Cardiac muscle cell (in vitro differentiated cells and primary cell): ENCODE data around the gene MRTO4. TPM values are rescaled to one million over a fixed set of nuclear protein-coding genes. Genes with fewer than 3 reads are reported as not detected.

Source experiments
- DNase-seq, 2 donors: peaks; one replicate each; pipeline versions ENCODE4 v3.0.0 to v3.0.0-alpha.2; 2010 to 2017; ENCODE audit warnings: low read depth in 1 of 2, low spot score in 1 of 2
- H3K27ac ChIP-seq: fragments of 200-600 bp; sonication (generic); 2 replicates; pipeline ENCODE4 v1.5.1; 2016
- H3K27me3 ChIP-seq: fragments of 200-600 bp; sonication (generic); 2 replicates; pipeline ENCODE4 v1.6.0; 2016; ENCODE audit warnings: control low read depth
- H3K36me3 ChIP-seq: fragments of 200-600 bp; sonication (generic); 2 replicates; pipeline ENCODE4 v1.5.1; 2016; ENCODE audit warnings: control low read depth
- H3K4me1 ChIP-seq: fragments of 200-600 bp; sonication (generic); 2 replicates; pipeline ENCODE4 v1.8.1; 2017; ENCODE audit warnings: low read depth, mild to moderate bottlenecking, mixed run types
- H3K4me3 ChIP-seq: fragments of 200-600 bp; sonication (generic); 2 replicates; pipeline ENCODE4 v1.5.1; 2016; ENCODE audit warnings: mild to moderate bottlenecking
- H3K9me3 ChIP-seq: fragments of 200-600 bp; sonication (generic); 2 replicates; pipeline ENCODE4 v1.5.1; 2017; ENCODE audit warnings: low read depth, mild to moderate bottlenecking, control low read depth
- polyA plus RNA-seq: library from polyadenylated mRNA; unstranded; fragments of >200 nt; fragmentation: Nextera tagmentation; extraction: Ambion mirVana; gene quantifications from 2 replicates; pipeline ENCODE4 v1.2.1, GENCODE V29; 2016
- total RNA-seq: library from RNA; depleted of rRNA; stranded (reverse); fragments of >200 nt; gene quantifications from 2 replicates; pipeline ENCODE4 v1.2.3, GENCODE V29; 2016
- TF ChIP-seq, protein P1 (sequence below): IDR thresholded peaks from 2 replicates; pipeline ENCODE4 v1.5.1; 2012; ENCODE audit warnings: low read depth, mild to moderate bottlenecking, low read length

Gene MRTO4
- total and polyA plus RNA-seq, 2 experiments from 2014 or later, result 21.3 to 33.6 TPM

DNA sequence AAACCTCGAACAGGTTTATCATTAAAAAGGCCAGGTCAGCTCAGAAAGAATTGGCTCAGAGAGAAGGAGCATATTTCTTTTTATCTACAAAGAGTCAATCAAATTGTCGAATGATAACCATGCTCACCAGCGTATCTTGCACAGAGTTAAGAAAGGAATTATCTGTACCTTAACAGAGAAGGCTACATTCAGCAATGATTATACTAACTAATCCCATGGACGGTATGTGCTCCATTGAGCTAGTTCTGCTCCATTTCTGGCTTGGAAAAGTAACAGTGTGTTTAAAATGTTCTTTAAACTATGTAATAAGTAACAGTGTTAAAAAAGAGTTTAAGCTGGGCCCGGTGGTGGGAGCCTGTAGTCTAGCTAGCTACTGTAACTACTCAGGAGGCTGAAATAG, 45.8 kb upstream of the MRTO4 start:
- H3K4me1 ChIP-seq, result peaks cover 39% of the 10 kb centered on the region
- H3K27me3 ChIP-seq, result no peaks in the 10 kb centered on the region
- no peak for DNase-seq
- H3K4me3 ChIP-seq, result no peak overlapping the region
- TF ChIP-seq, protein P1, sequence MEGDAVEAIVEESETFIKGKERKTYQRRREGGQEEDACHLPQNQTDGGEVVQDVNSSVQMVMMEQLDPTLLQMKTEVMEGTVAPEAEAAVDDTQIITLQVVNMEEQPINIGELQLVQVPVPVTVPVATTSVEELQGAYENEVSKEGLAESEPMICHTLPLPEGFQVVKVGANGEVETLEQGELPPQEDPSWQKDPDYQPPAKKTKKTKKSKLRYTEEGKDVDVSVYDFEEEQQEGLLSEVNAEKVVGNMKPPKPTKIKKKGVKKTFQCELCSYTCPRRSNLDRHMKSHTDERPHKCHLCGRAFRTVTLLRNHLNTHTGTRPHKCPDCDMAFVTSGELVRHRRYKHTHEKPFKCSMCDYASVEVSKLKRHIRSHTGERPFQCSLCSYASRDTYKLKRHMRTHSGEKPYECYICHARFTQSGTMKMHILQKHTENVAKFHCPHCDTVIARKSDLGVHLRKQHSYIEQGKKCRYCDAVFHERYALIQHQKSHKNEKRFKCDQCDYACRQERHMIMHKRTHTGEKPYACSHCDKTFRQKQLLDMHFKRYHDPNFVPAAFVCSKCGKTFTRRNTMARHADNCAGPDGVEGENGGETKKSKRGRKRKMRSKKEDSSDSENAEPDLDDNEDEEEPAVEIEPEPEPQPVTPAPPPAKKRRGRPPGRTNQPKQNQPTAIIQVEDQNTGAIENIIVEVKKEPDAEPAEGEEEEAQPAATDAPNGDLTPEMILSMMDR, result no peak
- H3K36me3 ChIP-seq, result peaks cover under 1% of the 10 kb centered on the region
- no peaks in the 10 kb centered on the region for H3K9me3 ChIP-seq
- peak overlapping the region; percentile 52 for H3K27ac ChIP-seq

DNA sequence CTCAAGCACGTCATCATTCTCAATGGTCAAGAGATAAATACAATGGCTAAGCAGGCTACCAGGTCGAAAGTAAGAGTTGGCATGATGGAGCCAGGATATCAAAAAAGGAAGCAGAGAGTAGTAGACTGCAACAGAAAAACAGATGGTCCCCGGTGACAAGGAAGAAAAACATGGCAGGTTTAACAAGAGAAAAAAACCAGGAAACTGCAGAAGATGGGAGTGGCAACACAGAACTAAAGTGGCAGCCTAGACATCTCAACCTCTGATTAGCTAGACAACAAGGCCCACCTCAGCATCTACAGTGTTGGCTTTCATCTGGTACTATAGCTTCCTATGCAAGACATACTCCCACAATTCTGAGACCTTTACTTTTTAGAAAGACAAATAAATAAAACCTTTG, 44.7 kb upstream of the MRTO4 start:
- no peak for DNase-seq
- Histone ChIP-seq H3K36me3 (no peaks in the 10 kb centered on the region), H3K4me1 (peaks cover 43% of the 10 kb centered on the region), H3K27me3 (no peaks in the 10 kb centered on the region), H3K4me3 (no peak overlapping the region), H3K9me3 (no peaks in the 10 kb centered on the region), H3K27ac (peak overlapping the region; percentile 52)
- TF ChIP-seq, protein P1, result no peak

DNA sequence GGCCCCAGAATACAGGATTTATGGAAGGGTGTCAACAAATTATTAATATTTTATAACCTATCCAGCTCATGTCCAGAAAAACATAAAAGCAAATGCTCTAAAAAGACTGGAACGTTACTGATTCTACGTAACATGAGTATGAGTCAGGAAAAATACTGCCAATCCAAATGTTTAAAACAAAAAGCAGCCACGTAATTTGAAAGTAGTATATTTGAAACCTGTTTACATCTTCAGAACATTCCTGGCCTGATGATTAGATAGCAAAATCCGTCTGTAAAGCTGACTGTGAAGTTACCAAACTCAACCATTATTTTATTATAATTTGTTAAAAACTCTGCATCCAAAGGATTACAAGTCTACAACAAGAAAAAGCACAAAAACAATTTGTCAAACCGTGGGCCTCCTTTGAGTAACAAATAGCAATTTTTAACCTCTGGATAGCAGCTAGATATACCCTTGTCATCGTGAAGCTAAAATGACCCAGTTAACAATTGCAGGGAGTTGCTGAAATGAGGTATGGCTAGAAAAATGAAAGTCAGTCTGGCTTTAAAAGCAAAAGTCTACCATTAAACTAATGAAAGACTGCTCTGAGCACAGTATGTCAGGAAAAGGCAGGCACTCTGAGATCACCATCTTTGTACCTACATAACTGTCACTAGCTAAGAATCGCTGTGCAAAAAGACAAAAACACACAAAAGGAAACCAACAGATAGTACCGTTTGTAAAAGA, 42.7 kb upstream of the MRTO4 start:
- Histone ChIP-seq H3K4me1 (peaks cover 39% of the 10 kb centered on the region), H3K27ac (peak overlapping the region; percentile 90), H3K36me3 (no peaks in the 10 kb centered on the region), H3K4me3 (peak overlapping the region; percentile 66), H3K27me3 (no peaks in the 10 kb centered on the region), H3K9me3 (no peaks in the 10 kb centered on the region)
- peak in 1 of 2 donors; percentile 49 for DNase-seq
- TF ChIP-seq, protein P1, result no peak

DNA sequence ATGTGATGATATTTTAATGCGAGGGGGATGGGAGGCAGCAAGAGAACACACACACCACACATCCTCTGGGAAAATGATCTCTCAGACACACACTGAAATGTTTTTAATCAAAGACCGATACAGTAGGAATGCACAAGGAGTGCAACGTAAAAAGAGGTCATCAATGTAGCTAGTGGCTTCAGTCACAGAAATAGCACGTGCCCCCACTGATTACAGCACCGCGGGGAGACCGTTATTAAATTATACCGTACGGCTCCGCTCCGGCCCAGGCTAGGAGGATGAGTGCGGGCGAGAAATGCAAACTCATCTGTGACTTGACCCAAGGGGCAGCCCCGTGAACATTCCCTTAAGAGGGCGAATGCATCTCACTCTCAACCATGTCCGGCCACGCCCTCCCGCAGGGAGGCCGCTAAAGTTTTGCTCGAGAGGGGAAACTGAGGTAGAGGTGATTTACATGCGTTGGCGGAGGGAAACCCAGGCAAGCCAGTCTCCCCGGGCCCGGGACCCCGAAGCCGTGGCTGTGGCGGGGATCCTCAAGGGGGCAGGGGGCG, 42.1 kb upstream of the MRTO4 start:
- Histone ChIP-seq H3K27ac (peak overlapping the region; percentile 90), H3K36me3 (no peaks in the 10 kb centered on the region), H3K4me1 (peaks cover 39% of the 10 kb centered on the region), H3K4me3 (peak overlapping the region; percentile 66), H3K27me3 (no peaks in the 10 kb centered on the region), H3K9me3 (no peaks in the 10 kb centered on the region)
- peak; percentile 49 to 59 for DNase-seq
- TF ChIP-seq, protein P1, result no peak

DNA sequence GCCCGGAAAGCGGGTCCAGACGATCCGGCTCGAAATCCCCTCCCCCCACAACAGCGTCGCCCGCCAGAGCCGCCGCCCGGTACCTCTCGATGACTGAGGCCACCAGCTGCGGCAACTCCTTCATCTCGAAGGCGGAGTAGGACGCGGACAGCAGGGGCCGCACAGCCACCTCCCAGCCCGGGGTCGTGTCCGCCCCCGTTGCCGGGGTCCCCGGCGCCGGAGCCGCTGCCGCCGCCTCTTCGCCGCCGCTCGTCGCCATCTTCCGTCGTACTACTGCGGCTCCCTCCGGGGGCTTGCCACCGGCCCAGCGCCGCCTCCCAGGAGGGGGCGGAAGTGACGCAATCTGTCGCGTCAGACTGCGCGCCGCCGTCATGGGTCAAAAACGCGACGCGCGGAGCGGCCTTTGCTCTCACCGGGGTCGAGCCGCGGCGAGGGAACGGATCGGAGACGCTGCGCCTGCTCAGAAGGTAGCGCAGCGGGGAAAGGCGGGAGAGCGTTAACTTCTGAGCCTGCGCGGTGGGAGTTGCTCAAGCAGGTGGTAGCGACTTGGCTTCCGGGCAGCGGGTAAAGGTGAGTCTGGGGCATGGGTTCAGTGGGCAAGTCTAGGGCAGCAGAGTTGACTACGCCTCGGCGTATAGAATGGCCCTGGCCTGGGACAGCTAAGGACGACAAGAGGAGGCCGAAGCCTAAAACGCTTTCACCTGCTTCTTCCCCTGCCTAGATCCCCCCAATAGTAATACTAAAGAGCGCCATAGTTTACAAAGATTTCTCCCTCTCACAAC, 41.4 kb upstream of the MRTO4 start, which contains the start of gene UBR4:
Gene UBR4 (minus strand): TSS at position 277 of the 782 bp plus-strand sequence. CDS start 18 bp downstream, at position 259.
- peaks cover 39% of the 10 kb centered on the region for H3K4me1 ChIP-seq
- TF ChIP-seq, protein P1, result no peak
- no peaks in the 10 kb centered on the region for H3K9me3 ChIP-seq

More for the DNA sequence above, 41.4 kb upstream of the MRTO4 start, which contains the start of gene UBR4:
- DNase-seq, result peak; percentile 96
- H3K27me3 ChIP-seq, result no peaks in the 10 kb centered on the region
- peak within 1 kb of the TSS; percentile 66 for H3K4me3 ChIP-seq
- peak within 1 kb of the TSS; percentile 90 for H3K27ac ChIP-seq
- H3K36me3 ChIP-seq, result no peaks in the 10 kb centered on the region
